Astrocyte (in vitro differentiated cells and primary cell): ENCODE measurements around the gene CCDC61.

Experiments used
- CTCF ChIP-seq: IDR thresholded peaks from 2 replicates; pipeline ENCODE4 v1.5.1; 2011; ENCODE audit warnings: low read depth, mild to moderate bottlenecking, inconsistent platforms, low read length, moderate library complexity; ENCODE audit not compliant: insufficient read depth
- EZH2 ChIP-seq: IDR thresholded peaks from 2 replicates; pipeline ENCODE4 v1.6.1; 2012; ENCODE audit warnings: mild to moderate bottlenecking, low read length, inconsistent platforms; ENCODE audit not compliant: insufficient read depth

GRCh38 chr19:46063201-46063600 is 67.9 kb downstream of the CCDC61 start:
- TF ChIP-seq CTCF (no peak), EZH2 (no peak)
